Stimulated activated CD8-positive, alpha-beta memory T cell treated with anti-CD3 and anti-CD28 coated beads, Interleukin-12 subunit alpha, Interleukin-12 subunit beta, amount 100 ng/mL, for 4 hours (primary cell): ENCODE measurements around the gene PRDM8.

ENCODE experiments used
- DNase-seq: peaks from one replicate; pipeline ENCODE4 v3.0.0-alpha.2; 2020; ENCODE audit warnings: low read depth

The PRDM8 gene

DNA sequence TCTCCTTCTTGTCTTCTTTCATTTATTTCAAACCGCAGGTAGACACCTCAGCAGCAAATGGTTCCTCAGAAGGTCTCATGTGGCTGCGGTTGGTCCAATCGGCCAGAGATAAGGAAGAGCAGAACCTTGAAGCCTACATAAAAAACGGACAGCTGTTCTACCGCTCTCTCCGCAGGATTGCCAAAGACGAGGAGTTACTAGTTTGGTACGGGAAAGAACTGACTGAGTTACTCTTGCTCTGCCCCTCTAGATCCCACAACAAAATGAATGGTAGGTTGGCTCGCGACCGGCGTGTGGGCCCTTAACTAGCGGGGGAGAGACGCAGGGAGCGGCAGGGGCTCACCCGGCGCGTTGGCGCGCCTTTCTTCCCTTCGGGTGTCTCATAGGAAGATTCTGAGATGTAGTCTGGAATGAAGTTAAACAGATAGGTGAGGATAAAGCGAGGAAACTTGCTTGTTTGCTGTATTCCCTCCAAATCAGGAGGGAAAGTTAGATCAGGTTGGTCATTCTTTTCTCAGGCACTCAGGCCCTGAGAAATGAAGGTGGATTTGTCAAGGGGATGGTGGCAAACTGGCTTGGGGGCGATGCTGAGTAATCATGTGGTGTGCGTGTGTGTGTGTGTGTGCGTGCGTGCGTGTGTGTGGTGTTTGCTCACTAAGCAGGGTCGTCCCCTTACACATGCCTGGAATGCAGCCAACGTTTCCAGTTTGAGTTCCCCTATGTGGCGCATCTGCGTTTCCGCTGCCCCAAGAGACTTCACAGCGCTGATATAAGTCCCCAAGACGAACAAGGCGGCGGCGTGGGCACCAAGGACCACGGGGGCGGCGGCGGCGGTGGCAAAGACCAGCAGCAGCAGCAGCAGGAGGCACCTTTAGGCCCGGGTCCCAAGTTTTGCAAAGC is 4.2 kb downstream of the PRDM8 start:
- peak; percentile 63 for DNase-seq

DNA sequence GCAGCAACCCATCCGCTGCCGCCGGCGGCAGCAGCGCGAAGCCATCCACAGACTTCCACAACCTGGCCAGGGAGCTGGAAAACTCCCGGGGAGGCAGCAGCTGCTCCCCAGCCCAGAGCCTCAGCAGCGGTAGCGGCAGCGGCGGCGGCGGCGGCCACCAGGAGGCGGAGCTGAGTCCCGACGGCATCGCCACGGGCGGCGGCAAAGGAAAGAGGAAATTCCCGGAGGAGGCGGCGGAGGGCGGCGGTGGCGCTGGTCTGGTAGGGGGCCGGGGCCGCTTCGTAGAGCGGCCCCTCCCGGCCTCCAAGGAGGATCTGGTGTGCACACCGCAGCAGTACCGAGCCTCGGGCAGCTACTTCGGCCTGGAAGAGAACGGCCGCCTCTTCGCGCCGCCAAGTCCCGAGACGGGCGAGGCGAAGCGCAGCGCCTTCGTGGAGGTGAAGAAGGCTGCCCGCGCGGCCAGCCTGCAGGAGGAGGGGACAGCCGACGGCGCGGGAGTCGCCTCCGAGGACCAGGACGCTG is 4.9 kb downstream of the PRDM8 start:
- peak; percentile 74 for DNase-seq

DNA sequence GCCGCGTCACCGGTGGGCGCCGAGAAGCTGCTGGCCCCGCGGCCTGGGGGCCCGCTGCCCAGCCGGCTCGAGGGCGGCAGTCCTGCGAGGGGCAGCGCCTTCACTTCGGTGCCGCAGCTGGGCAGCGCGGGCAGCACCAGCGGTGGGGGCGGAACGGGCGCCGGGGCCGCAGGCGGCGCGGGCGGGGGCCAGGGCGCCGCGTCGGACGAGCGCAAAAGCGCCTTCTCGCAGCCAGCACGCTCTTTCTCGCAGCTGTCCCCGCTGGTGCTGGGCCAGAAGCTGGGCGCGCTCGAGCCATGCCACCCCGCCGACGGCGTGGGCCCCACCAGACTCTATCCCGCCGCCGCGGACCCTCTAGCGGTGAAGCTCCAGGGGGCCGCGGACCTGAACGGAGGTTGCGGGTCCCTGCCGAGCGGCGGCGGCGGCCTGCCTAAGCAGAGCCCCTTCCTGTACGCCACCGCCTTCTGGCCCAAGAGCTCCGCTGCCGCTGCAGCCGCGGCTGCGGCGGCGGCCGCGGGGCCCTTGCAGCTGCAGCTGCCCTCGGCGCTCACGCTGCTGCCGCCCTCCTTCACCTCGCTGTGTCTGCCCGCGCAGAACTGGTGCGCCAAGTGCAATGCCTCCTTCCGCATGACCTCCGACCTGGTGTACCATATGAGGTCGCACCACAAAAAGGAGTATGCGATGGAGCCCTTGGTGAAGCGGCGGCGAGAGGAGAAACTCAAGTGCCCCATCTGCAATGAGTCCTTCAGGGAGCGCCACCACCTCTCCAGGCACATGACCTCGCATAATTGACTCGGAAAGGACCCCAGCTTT is 5.6 kb downstream of the PRDM8 start:
- peak; percentile 27 for DNase-seq

DNA sequence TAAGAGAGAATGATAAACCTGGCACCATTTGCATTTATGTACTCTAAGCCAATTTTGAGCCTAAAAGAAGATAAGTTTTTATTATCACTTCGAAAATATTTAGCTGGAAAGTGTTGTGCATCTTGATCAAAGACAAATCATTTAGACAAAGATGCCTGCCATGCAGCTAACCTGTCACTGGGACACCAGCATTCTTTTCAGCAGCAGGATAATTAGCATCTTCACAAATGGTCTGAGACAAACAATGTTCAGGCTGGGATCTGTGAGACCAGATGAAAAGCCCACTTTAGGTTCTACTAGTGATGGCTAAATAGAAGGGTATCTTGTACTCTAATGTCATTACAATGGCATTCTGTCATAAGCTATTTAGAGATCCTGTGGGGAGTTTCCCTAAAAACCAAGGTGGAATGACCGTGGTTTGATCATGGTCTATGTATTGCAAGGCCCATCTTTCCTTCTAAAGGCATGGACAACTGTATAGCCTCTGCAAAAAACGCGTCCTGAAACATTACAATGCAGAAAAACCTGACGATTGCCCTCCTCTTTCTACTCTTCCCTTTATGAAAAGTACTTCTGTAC is 7.2 kb downstream of the PRDM8 start:
- DNase-seq: no peak

DNA sequence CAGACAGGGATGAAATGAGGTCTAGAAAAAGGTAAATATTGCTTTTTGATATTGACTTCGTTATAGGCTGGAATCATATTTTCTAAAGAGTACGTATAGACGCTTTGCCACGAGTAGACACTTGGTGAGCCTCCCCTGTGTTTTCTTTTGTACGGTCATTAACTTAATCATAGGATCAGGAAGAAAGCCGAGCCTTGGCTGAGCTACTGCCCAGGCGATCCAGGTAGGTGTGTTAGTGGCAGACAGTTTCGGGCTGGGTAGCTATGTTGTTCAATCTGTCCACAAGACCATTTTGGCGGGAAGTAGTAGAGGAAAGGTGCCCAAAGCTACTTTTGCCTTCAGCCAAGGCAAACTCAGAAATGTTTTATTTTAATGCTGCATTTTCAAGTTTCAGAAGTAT is 8.8 kb downstream of the PRDM8 start:
- DNase-seq: no peak

DNA sequence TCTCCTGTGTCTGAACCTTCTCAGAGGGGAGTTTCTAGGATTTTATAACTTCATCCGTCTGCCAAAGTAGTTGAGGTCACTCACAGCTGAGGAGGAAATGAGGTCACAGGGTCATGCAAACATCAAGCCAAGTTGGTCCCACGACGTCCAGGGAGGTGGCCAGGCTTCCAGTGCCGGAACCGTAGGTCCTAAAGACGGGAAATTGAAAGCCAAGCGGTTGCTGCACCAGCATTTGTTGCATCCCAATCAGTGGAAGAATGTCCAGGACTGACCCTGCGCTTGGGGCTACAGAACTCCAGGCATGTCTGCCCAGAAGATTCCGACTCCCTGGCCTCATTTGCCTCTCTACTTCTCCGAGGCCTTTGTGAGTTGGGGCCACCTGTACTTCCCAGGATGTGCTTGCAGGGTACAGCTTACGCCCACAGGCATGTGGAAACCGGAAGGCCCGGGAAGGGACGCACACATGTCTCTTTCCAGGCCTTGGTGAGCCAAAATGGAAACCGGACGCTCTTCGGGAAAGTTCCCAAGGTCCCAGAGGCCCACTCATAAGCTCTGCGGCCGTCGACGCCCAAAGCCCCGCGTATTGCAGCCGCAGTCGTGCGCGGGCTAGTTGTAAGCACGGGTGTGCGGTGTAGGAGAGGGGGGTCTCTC is 9.3 kb downstream of the PRDM8 start:
- no peak for DNase-seq

DNA sequence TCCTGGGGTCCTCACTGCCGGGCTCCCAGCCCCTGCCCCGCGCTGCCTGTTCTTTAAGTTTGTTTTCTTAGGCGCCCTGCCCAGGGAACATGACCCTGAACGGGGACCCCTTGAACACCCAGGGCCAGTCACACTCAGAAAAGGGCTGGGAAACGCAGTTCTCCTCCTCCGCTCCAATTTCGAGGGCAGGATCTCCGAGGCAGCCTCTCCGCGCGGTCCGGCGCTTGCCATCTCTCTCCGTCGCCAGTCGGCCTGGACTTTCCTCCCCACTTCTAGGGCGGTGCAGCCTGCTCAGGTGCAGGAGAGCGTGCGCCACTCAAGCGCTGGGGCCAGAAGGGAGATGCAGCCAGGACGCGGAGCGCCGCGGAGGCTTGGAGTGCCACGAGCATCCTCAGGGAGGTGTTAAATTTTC is 9.9 kb downstream of the PRDM8 start:
- no peak for DNase-seq

DNA sequence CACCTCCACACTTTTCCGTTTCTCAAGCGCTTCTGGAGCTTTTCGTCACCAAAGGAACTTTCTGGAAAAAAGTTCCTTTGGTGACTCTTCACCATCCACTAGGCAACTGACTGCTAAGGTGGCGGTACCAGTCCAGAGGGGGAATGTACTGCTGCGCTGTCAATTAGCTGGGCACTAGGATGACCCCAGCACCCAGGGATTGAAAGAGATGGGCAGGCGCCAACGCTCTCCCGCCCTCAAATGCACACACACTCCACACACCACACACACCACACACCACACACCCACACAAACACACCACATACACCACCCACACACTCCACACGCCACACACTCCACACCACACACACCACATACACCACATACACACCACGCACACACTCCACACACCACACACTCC is 10.4 kb downstream of the PRDM8 start:
- no peak for DNase-seq

DNA sequence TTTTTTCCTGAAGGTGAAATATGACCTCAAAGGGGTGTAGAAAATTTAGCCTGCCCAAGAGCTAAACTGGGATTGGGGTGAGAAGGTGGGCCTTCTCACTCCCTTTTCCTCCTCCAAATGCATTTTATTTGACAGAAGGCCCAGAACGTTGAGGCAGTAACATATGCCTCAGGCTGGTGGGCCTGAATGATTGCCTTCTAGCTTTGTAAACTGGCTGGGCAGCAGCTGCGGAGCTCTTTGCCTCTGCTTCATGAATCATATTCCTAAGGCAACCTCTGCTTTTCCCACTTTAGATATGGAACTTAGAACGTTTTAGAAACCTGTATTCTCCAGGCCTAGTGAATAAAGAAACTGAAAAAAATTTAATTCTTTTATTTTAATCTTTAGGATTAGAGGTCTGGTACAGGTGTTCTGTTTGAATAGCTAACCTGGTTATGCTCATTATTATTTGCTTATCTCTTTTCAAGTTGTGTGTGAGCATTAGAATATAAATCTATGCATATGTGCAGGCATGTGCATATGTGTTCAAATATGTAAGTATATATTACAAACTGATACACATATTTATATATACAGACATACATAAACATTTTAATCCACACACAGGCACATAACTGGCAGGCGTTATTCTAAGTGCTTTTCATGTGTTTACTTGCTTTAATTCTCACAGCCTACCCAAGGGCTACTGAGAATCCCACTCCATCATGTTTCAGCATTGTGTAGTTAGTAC is 11.5 kb downstream of the PRDM8 start:
- DNase-seq: no peak

DNA sequence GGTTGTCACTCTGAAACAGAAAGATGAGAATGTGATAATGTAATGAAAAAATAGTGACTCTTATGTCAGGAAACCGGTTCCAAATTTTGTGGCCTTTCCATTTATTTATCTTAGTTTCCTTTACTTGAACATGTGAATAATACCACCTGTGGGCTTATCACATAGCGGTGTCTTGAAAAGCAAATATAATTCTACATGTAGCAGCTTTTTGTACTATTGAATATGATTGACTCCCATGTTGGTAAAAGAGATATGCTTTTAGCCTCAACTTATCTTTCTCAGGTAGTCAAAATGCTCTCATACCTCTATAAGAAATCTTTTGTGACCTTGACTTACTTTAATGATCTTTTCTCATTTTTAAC is 12.0 kb downstream of the PRDM8 start:
- DNase-seq: no peak

DNA sequence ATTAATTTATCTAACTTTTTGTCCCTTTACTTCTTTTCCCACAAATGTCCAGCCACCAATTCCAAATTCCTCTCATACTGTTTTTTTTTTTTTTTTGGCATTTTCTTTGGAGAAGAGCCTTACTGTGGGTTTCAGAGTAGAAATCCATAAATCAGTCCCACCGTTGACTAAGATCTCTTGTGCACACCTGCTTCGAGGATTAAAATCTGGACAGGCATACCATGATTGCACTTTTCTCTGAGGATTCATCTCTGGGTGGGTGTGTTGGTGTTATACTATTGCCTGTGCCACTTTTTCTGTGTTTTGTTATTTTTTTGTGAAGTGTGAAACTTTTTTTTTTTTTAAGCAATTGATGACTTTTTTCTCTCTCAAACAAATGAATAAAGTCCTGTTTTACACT is 13.2 kb downstream of the PRDM8 start:
- no peak for DNase-seq

DNA sequence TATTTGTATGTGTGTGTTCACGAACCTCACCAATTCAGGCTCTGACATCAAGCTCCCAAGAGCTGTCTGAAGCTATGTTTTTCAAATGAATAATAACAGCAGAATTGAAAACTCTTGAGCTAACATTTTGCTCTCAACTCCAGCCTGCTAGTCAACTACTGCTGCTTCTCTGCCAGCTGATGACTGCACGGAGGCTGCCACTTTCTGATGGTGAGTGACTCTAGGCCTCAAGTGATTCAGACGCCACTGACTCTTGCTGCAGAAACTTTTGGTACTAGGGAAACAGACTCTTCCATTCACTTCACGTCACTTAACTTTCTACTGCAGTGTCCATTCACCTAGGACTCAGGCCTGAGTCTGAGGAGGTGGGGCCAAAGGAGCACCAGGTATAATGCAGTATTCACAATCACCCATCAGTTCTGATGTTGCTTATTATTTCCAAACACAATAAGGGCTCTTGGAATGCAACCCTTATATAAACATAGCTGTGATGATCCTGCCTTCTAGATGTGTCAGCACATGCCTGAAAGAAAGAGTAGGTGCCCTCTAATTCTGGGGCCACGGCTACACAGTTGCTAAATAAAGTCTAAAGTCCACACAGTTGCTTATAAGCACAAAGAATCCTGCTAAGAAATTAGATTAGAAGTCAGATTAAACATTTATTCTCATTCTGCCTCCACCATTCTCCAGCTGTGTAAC is 16.0 kb downstream of the PRDM8 start:
- DNase-seq: no peak

DNA sequence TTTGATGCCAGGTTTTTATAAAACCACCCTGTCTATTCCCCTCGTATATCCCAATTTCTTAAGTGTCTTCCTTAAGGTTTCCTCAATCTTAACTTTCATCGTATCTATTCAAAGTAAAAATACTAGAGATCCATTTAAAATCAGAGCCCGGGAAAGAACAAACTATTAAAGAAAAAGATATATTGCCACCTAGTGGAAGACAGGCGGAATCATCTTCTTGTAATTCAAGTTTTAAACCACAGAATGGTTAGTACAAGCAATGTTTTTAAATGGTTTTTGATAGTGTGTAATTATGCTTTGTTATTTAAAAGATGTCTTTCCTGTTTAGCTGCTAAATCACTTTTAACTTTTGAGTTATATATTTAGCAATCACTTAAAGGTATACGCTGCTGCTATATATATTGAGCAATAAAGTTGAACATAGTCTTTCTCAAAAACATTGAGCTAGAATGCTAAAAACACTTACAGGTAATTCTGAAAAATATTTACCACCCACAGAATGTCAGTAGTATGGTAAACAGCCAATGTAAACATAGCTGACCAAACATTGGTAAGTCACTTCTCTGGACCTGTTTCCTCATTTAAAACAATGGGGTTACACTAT is 18.2 kb downstream of the PRDM8 start:
- DNase-seq: no peak

DNA sequence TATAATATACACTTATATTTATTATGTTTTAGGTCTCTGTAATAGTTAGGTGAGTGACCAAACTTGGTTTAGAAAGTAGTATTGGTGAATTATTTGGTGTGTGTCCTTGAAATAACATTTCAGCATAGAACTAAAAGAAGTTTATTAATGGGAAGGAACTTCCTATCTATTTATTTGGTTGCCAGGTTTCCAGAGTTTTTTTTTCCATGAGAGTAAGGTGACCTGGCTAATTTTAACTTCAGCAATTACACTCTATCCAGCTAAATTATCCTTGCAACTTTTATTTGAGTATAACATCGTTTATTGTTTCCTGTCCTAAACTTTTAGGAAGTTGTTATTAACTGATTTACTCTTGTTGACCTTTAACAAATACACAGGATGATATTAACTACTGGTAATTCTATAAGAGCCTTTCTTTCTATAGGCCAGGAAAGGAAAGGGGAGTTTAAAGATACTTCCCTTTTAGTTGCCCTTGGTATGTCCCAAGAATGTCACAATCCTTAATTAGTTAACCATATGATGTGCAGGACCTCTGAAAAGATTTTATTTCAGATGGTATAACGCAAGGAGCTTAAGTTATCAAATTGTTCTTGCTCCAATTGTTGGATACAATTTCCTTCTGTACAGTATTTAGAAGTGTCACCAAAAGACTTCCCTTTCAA is 18.9 kb downstream of the PRDM8 start:
- no peak for DNase-seq

DNA sequence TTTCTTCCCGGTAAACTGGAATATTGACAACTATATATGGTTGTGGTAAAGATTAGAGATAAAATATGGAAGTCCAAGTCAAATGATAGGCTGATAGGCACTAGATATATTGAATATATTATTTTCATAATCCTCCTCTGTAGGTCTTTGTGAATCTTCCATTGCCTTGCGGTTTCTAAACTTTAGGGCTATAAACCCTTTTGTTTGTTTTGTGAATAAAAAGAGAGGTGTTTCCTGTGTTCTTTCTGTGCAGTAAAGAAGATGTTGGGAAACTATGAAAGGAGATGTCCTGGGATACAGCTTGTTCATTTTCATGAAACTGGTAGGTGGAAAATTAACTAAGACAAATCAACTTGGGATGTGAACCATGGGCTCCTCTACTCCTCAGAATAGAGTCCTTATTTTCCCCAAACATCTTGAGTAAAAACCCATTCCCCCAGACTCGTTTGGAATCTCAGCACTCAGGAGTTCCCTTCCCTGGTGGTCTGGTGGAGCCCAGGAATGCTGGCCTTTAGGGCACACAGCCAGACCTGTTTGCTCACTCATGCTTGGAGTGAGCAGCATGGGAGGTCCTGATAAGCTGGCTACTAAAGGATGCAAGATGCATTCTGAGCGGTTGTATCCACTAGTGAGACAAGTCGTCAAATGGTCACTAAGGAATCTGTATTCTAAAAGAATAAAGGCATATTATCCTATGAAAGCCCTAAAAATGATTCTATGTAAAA is 22.2 kb downstream of the PRDM8 start:
- no peak for DNase-seq

DNA sequence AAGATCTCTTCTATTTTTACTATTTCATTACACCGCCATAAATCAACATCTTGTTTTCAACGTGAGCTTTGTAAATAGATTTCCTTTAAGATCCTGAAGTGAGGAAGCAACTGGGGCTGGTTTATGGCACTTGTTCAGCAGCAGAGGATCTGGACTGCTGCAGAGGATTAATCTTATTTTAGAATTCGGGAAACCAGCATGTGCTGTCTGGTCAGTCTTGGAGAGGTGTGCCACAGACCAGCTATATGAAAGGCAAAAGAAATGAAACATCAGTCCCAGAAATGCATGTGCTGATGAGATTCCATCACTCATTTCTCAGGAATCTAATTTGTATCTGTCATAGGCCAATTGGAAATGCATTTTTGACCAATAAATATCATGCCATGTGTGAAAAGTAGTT is 23.4 kb downstream of the PRDM8 start:
- no peak for DNase-seq

DNA sequence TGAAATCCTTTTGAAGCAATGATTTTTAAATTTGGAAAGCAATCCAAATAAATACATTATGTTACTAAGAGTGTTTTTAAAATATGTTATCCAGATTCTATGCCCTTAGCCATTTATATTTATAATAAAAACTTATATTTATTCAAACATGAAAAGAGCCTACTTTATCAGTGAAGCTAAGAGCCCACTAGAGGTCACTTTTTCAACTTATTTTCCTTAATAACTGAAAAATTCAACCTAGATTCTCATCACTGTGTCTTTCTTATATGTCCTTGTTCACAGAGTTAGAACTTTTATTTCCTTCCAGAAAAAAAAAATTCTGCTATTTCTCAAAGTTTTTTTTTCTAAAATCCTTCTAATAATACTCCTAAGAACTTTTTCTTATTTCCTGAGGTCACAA is 23.9 kb downstream of the PRDM8 start:
- DNase-seq: no peak

DNA sequence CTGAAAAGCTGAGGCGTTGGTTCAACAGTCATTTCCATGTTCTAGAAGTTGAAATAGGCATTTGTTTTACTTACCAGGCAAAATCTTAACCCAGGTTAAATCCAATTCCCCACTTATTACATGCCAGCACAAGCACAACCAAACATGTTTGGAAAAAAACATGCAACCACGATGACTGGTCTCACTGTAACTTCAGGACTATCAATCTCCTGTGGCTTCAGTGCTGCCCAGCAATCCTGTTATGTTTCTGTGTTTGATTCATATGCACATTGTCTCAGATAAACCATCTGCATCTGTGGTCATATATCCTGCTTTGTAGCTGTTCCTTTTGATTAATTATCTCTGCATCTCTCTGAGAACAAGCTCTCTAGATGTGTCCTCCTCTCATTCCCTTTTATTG is 28.3 kb downstream of the PRDM8 start:
- no peak for DNase-seq

DNA sequence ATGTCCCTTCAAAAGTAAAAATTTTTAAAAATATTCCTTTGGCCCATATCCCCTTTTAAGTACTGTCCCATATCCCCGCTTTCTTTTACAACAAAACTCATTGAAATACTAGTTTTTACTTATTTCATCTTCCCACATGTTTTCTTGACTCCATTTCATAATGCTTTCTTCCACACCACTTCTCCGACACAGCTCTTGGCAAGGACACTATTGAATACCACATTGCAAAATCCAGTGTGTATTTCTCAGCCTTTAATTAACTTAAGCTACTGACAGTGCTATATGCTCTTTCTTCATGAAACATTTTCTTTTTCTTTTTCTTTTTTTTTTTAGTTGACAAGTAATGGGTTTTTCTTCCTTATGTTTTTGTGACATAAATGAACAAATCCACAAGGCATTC is 28.8 kb downstream of the PRDM8 start:
- no peak for DNase-seq
